HG03025 (cell line): ENCODE measurements around the gene PRDM5.

ENCODE experiments used
- ATAC-seq: cut with Tn5 transposase; IDR thresholded peaks from one replicate; pipeline ENCODE4 v1.9.1; 2021; ENCODE audit warnings: mild to moderate bottlenecking, moderate library complexity; ENCODE audit not compliant: unreplicated experiment, low FRiP score

The PRDM5 gene

DNA sequence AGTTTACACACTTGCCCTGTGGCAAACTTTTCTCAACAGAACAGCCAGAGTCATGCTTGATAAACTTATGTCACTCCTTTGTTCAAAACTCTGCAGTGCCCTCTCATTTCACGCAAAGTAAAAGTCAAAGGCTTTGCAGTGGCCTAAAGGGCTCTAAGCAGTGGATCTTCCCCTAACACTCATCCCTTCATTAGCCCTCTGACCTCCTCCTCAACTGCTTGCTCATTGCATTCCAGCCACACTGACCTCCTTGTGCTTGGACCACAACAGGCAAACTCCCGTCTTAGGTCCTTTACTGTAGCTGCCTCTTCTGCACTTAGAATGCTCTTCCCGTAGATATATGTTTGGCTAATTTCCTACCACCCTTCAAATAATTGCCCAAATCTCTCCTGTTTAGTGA lies 5.6 kb downstream of the PRDM5 start:
- ATAC-seq = no peak

GRCh38 chr4:120915336-120915735 lies 7.2 kb downstream of the PRDM5 start:
- no peak for ATAC-seq

DNA sequence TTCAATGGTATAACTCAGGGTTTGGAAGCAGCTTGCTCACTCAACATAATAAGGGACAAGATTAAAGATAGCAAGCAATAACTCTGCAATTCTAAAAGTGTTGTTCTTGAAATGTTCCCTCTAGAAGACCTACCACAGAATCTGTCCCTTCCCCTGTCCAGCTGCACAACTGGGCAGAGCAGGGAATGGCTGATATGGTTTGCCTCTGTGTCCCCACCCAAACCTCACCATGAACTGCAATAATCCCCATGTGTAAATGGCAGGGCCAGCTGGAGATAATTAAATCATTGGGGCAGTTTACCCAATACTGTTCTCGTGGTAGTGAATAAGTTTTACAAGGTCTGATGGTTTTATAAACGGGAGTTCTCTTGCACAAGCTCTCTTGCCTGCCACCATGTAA lies 19.1 kb downstream of the PRDM5 start:
- ATAC-seq = no peak

DNA sequence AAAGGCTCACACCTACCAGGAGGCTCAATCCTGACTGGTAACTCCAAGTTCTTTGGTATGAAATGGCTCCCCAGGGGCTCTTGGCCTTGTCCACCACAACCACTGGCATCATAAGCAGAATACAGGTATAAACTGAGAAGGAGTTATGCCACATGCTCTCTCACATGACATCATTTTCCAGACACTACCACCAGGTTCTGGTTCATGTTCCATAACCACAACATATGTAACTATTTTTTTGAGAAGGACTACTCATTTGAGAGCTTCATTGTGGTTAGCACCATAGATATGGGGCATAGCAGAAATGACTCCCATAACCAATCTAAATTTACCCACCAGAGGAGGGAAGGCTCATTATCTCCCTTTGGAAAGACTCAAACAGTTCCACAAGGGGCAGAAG lies 19.6 kb downstream of the PRDM5 start:
- ATAC-seq = no peak

- no peak for ATAC-seq
Measured at GRCh38 chr4:120901731-120902130, 20.8 kb downstream of the PRDM5 start.

DNA sequence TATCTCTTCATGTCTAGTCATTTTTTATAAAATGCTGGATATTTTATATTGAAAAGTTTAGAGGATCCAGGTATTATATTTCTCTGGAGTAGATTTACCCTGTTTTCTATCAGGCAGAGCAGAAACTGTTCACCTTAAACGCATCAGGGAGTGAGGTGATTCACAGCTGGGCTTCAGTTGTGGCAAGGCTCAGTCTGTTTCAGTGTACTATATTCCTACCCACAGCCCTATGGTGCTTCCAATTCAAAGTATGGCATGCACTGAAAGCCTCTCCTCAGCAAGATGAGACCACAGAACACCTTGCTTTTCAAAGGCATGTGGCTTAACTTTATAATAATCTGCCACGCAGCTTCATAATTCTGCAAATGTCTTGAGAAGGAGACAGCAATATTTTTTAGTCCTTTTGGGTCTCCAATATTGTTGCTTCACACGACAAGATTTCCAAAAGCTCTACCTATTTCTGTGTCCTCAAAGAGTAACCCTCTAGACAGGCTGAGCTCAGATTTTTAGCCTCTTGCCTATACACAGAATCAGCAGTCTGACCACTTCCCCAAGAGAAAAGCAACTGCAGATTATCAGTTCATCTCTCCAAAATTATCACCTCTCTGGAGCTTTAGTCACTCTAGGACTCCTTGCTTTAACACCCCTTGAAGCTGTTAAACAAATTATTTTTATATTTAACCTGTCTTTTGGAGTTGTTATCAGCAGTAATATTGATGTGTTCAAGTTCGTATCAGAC lies 24.4 kb downstream of the PRDM5 start:
- ATAC-seq = no peak

DNA sequence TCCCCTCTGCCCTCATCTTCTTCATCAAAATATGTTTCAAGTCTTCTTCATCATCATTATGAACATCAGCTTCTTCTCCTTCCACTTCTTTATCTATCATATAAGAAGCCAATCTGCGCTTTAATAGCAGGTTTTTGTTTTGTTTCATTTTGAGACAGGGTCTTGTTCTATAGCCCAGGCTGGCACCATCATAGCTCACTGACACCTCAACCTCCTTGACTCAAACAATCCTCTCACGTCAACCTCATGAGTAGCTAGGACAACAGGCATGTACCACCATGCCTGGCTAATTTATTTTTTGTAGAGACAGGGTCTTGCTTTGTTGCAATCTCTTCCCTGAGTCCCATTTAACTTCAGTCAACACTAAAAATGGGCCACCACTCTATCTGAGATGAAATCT lies 27.0 kb downstream of the PRDM5 start:
- no peak for ATAC-seq

GRCh38 chr4:120893314-120893713 lies 29.2 kb downstream of the PRDM5 start:
- ATAC-seq = no peak

GRCh38 chr4:120886191-120886590 lies 36.3 kb downstream of the PRDM5 start:
- ATAC-seq = no peak

DNA sequence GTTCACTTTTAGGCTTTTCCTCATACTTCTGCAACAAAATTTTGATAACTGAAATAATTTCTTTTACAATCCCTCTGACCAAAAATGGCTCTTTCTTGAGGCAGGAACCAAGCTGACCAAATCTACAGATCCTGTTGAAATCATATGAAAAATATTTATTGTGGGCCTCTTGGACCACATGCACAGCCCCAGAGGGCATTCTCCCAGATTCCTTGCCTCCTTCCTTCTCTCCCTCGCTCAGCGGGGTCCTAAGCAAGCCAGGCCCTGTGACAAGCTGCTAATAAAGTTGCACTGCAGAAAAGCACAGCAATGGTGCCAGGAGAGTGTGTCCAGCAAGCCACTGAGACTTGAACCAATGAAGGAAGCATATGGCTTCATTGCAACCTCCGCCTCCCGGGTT lies 40.7 kb downstream of the PRDM5 start:
- no peak for ATAC-seq

GRCh38 chr4:120881351-120881750 lies 41.2 kb downstream of the PRDM5 start:
- ATAC-seq = no peak

DNA sequence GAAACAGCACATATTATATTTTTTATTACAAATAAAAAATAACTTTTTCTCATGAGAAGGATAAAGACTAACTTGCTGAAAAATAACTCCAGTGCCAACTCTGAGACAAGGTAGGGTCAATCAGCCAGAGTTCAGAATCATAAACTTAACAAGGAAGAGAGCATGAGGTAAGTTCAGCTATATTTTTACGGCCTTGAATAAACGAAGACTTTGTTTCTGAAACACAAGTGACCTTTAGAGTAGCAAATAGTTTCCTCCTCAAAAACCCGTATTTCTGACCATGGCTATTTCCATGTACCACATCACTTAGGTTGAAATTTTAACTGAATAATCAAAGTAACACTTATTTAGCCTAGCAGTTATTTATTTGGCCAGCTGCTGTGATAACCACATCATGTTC lies 45.5 kb downstream of the PRDM5 start:
- ATAC-seq = no peak

DNA sequence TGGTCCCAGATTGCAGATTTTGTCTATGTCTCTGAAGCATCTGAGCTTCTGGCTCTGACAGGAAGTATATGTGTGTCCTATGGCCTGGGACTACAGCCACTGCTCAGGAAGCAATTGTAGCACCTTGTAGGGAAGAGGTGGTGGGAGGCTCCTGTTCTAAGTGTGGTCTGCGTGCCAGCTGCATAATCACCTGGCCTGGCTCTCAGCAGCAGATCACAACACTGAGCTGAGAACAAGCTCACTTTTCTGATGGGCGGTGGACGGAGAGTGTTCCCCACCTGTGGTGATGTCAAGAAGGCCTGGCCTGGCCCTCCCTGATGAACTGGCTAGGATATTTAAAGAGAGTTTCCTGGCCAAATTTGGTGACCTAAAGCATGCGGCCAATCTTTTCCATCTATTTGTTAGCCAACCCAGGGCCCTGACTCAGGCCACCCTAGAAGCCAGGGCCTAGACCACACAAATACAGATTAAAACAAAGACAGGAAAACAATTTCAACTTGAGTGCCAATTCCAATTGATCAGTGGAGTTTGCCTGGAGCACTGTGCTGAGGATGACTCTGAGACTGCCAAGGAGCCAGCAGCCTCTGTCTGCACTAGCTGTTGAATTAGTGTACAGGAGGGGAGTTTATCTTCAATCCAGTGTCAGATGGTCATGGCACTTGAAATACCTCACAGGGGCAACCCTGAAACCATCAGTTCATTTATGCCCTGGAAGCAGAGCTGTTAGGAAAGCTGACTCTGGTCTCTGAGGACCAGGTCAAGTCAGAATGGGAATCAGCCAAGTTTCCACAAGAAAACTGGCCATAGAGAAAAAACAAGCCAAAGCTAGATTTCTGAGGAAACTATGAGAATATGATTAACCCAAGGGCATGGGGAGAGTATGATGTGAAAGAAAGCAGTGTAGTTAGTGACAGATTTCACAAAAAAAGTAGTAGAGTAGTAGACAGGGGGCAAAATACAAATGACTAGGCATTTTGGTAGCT lies 47.4 kb downstream of the PRDM5 start:
- ATAC-seq = no peak

GRCh38 chr4:120873554-120873953 lies 49.0 kb downstream of the PRDM5 start:
- no peak for ATAC-seq

- ATAC-seq = no peak
Measured at GRCh38 chr4:120871173-120871572, 51.4 kb downstream of the PRDM5 start.

GRCh38 chr4:120870279-120870673 lies 52.2 kb downstream of the PRDM5 start:
- no peak for ATAC-seq

GRCh38 chr4:120869613-120870278 lies 52.8 kb downstream of the PRDM5 start:
- ATAC-seq = no peak

GRCh38 chr4:120867506-120867905 lies 55.0 kb downstream of the PRDM5 start:
- ATAC-seq = no peak

- ATAC-seq = peak; percentile 72
Measured at GRCh38 chr4:120865985-120866384, 56.5 kb downstream of the PRDM5 start.

- no peak for ATAC-seq
Measured at GRCh38 chr4:120864969-120865368, 57.6 kb downstream of the PRDM5 start.

DNA sequence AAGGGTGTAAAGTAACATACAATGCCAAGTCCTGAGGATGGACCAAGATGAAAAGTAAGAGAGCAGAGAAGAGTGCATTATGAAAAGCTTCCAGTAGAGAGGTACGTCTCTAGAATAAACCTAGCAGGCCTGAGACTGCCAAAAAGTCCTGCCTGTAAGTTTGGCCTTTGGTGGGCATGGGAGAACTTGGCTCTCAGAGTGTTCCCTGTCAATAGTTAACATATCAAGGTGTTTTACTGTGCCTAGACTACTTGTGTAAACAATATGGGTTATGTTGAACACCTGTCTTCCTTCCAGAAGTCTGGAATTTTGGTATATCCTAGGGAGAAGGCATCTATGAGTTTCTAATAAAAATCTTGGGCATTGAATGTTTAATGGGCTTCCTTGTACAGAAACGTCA lies 60.1 kb downstream of the PRDM5 start:
- ATAC-seq = no peak
